ENCODE data around the gene CADPS. TPM values are rescaled to one million over a fixed set of nuclear protein-coding genes. Genes with fewer than 3 reads are reported as not detected.
A peak's percentile ranks its signal among the peaks of the same experiment; 100 is the strongest.

The CADPS gene
- total RNA-seq, 1 donor, result not detected

- peak in 1 of 3 donors; percentile 21 for DNase-seq (ENCODE audit: low read depth in 2 of 3, low spot score in 2 of 3)
These were observed 346.0 kb downstream of the CADPS start for GRCh38 chr3:62529230-62529629.

GRCh38 chr3:62527474-62527873 is 347.7 kb downstream of the CADPS start:
- DNase-seq (ENCODE audit: low read depth in 2 of 3, low spot score in 2 of 3), result no peak

GRCh38 chr3:62525281-62525680 is 349.9 kb downstream of the CADPS start:
- no peak for DNase-seq (ENCODE audit: low read depth in 2 of 3, low spot score in 2 of 3)

GRCh38 chr3:62523672-62524071 is 351.5 kb downstream of the CADPS start:
- DNase-seq (ENCODE audit: low read depth in 2 of 3, low spot score in 2 of 3), result no peak

GRCh38 chr3:62521464-62522105 is 353.6 kb downstream of the CADPS start:
- no peak for DNase-seq (ENCODE audit: low read depth in 2 of 3, low spot score in 2 of 3)

GRCh38 chr3:62503516-62503915 is 371.7 kb downstream of the CADPS start:
- DNase-seq (ENCODE audit: low read depth in 2 of 3, low spot score in 2 of 3), result no peak

- DNase-seq (ENCODE audit: low read depth in 2 of 3, low spot score in 2 of 3), result no peak
These were observed 372.6 kb downstream of the CADPS start for GRCh38 chr3:62502315-62503300.

- DNase-seq (ENCODE audit: low read depth in 2 of 3, low spot score in 2 of 3), result no peak
These were observed 373.9 kb downstream of the CADPS start for GRCh38 chr3:62501289-62501668.

- DNase-seq (ENCODE audit: low read depth in 2 of 3, low spot score in 2 of 3), result no peak
These were observed 374.5 kb downstream of the CADPS start for GRCh38 chr3:62500556-62501288.

- no peak for DNase-seq (ENCODE audit: low read depth in 2 of 3, low spot score in 2 of 3)
These were observed 378.1 kb downstream of the CADPS start for GRCh38 chr3:62497156-62497555.

- DNase-seq (ENCODE audit: low read depth in 2 of 3, low spot score in 2 of 3), result no peak
These were observed 378.7 kb downstream of the CADPS start for GRCh38 chr3:62496503-62496902.

GRCh38 chr3:62493109-62493801 is 382.0 kb downstream of the CADPS start:
- no peak for DNase-seq (ENCODE audit: low read depth in 2 of 3, low spot score in 2 of 3)

GRCh38 chr3:62482961-62483360 is 392.3 kb downstream of the CADPS start:
- no peak for DNase-seq (ENCODE audit: low read depth in 2 of 3, low spot score in 2 of 3)

- DNase-seq (ENCODE audit: low read depth in 2 of 3, low spot score in 2 of 3), result no peak
These were observed 393.3 kb downstream of the CADPS start for GRCh38 chr3:62481962-62482361.

GRCh38 chr3:62480056-62480455 is 395.2 kb downstream of the CADPS start:
- no peak for DNase-seq (ENCODE audit: low read depth in 2 of 3, low spot score in 2 of 3)

- DNase-seq (ENCODE audit: low read depth in 2 of 3, low spot score in 2 of 3), result no peak
These were observed 395.9 kb downstream of the CADPS start for GRCh38 chr3:62479326-62479725.

- DNase-seq (ENCODE audit: low read depth in 2 of 3, low spot score in 2 of 3), result no peak
These were observed 399.9 kb downstream of the CADPS start for GRCh38 chr3:62475306-62475705.

GRCh38 chr3:62467966-62468722 is 407.1 kb downstream of the CADPS start:
- DNase-seq (ENCODE audit: low read depth in 2 of 3, low spot score in 2 of 3), result no peak

GRCh38 chr3:62462788-62463187 is 412.4 kb downstream of the CADPS start:
- DNase-seq (ENCODE audit: low read depth in 2 of 3, low spot score in 2 of 3), result no peak

Data from hematopoietic multipotent progenitor cell (in vitro differentiated cells).